ENCODE results near the gene SNX20.

DNA sequence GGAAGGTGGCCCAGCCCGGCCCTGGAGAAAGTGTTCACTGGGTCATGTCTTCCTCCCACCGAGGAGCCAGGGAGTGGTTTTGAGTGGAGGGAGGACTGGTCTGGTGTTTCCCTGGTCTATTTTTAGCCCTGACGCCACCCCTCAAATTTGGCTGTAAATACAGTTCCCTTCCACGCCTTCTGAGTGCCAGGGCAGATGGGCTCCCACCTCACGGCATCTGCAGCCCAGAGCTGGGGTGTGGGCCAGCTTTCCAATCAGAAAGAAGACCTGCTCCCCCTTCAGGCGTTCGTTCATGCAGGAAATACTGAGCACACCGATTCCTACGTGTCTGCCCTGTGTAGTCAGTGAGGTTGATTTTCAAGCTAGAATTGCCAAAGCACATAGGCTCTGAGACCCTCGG, 53.7 kb downstream of the SNX20 start:
- peak; percentile 38 for TF ChIP-seq POLR2AphosphoS5 (IDR thresholded peaks at IDR 0.05)
- TF ChIP-seq, protein P1, sequence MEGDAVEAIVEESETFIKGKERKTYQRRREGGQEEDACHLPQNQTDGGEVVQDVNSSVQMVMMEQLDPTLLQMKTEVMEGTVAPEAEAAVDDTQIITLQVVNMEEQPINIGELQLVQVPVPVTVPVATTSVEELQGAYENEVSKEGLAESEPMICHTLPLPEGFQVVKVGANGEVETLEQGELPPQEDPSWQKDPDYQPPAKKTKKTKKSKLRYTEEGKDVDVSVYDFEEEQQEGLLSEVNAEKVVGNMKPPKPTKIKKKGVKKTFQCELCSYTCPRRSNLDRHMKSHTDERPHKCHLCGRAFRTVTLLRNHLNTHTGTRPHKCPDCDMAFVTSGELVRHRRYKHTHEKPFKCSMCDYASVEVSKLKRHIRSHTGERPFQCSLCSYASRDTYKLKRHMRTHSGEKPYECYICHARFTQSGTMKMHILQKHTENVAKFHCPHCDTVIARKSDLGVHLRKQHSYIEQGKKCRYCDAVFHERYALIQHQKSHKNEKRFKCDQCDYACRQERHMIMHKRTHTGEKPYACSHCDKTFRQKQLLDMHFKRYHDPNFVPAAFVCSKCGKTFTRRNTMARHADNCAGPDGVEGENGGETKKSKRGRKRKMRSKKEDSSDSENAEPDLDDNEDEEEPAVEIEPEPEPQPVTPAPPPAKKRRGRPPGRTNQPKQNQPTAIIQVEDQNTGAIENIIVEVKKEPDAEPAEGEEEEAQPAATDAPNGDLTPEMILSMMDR (IDR thresholded peaks at IDR 0.05): peak in 2 of 4 experiments; percentile 51 to 61

Measured in prostate gland (tissue), 2 donors.